T47D (cell line): ENCODE results near the gene PHACTR1.

ENCODE experiments used
- DNase-seq, 2 experiments: peaks; one replicate each; pipeline versions ENCODE4 v3.0.0 to v3.0.0-alpha.2; 2011 to 2012; ENCODE audit warnings: low read depth in 1 of 2, low spot score in 1 of 2
- JUND ChIP-seq: IDR thresholded peaks from 2 replicates; pipeline ENCODE4 v1.6.1; 2012; ENCODE audit warnings: low read depth
- in situ Hi-C: cut with HindIII; loops from 2 replicates; pipeline ENCODE4 v1.10.0; 2016; ENCODE audit warnings: low sequenced_read_pairs, low pct_unique_long_range_greater_than_20kb

The PHACTR1 gene

DNA sequence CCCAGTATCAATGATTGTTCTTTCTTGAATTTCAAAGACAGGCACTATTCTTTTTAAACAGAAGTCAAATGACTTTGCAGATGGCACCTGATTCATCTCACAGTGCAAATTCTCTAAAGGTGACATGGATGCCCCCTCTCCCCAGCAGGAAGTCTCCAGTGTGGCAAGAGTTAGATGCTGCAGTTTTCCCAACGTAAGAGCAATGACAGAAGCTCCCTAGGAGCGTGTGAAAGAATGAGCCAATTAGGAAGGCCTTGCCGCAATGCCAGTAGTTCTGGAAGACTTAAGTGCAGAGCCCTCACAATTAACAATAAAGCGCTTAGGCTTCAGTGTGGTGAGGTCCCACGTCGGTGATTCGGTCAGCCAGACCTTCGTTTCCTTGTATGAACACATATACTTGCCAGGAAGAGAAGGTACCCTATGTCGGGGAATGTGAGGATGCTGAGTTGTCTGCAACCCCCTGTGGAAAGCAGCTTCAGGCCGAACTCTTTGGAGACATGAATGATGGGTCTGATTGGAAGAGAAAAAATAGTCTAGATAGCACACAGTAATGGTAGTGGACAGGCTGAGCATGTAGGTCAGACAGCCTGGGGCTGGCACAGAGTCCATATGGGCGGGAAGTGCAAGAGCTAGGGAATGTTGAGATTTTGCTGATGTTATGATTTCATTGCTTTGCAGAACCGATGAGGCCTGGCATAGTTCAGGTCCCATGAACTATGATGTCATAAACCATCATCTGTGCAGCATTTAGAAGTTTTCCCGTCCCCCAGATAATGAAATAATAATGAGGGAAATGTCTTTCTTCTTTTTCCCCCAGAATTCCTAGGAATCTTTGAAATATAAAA lies 132.6 kb downstream of the PHACTR1 start:
- TF ChIP-seq JUND, result no peak
- in situ Hi-C loops, result no loop called here
- DNase-seq, result no peak

DNA sequence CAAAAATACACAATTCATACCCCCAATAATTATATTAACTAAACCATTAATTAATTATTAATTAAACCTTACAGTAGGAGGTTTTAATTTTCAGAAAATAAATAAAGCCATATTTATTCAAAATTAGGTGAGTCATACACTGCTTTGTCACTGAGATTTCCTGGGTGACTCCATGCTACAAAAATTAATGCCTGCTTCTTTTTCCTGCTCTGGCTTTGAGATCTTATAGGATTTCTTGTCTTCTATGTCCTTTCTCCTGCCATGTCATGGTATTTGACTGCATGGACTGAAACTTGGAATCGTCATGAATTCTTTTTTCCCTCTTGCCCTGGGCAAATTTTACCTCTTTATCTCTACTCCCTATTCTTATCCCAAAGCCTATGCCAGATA lies 133.2 kb downstream of the PHACTR1 start:
- no peak for DNase-seq
- in situ Hi-C loops, result no loop called here
- no peak for TF ChIP-seq JUND

DNA sequence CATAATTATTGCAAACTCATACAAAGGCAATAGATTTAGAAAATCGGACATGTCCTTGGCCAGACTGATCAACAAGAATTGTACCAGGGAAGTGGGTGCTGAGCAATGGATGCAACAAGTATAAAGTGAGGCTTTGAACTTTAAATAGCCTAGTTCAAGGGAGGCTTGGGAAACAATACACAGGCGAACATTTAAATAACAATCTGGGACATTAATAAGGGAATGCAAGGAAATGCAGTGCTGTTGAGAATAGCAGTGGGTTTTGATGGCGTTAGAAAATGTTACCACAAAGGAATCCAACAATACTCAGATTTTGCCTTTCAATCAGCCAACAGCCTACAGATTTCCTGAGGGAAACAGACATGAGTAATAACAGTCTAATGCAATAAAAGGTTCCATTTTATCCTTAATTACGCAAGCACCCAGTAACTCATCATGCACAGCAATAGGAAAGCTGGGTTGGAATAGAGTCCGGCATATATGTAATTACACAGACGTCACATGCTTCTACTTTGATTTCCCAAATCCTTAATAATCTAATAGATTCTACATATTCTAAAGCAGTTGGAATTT lies 134.6 kb downstream of the PHACTR1 start:
- in situ Hi-C loops, result no loop called here
- no peak for DNase-seq
- TF ChIP-seq JUND, result no peak

DNA sequence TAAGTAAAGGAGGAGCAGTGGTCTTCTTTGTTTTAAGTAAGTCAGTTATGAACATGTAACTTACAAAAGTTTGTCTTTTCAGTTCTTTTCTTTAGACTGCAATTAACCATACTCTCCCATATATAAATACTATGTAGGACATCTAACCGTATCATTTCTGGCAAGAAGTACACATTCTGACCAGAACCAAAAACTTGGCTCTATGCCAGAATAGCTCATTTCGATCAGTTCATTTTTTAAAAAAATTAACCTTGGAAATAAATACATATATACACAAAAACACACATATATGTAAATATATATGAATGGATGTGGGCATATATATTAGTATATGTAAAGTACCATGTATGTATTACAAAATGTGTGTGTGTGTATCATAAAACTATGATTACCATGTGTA lies 145.0 kb downstream of the PHACTR1 start:
- no peak for TF ChIP-seq JUND
- in situ Hi-C loops, result no loop called here
- no peak for DNase-seq

DNA sequence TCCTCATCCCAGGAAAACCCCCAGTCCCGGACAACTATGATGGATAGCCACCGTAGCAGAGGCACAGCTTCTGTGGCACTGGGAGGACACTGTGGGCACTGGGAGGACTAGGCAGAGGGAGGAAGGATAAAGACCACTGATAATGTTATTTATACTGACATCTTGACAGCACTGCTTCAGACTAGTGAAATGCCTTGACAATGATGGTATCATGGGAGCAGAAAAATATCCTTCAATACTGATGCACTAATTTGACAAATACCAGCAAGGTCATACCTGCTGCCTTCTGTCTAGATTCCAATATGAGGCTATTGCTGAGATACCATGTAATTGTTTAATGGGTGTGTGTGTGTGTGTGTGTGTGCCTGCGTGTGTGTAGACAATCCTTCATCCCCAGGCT lies 148.6 kb downstream of the PHACTR1 start:
- in situ Hi-C loops, result no loop called here
- DNase-seq, result no peak

DNA sequence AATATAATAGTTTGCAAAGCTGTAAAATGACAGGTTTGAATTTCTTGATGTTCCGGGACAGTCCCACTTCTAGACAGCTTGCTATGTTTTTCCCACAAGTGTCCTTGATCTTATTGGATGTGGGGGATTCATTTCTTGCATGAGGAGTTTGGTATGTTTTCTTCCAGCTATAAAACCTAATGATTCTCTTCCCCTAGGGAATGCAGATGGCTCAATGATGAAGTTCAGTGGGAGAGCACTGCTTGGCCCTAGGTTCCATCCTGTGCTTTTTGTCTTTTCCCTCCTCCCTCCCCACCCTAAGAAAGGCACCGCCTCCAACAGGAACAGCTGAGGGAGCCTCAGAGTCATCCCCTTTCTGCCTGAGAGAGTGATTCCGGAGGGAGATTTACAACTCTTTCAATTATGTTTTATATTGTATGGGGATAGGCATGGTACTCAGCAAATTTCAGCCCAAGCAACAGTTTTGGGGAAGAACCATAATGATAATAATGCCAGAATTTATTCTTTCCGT lies 149.2 kb downstream of the PHACTR1 start:
- in situ Hi-C loops, result no loop called here
- no peak for TF ChIP-seq JUND
- no peak for DNase-seq

More for the DNA sequence above, 148.6 kb downstream of the PHACTR1 start:
- TF ChIP-seq JUND, result no peak

DNA sequence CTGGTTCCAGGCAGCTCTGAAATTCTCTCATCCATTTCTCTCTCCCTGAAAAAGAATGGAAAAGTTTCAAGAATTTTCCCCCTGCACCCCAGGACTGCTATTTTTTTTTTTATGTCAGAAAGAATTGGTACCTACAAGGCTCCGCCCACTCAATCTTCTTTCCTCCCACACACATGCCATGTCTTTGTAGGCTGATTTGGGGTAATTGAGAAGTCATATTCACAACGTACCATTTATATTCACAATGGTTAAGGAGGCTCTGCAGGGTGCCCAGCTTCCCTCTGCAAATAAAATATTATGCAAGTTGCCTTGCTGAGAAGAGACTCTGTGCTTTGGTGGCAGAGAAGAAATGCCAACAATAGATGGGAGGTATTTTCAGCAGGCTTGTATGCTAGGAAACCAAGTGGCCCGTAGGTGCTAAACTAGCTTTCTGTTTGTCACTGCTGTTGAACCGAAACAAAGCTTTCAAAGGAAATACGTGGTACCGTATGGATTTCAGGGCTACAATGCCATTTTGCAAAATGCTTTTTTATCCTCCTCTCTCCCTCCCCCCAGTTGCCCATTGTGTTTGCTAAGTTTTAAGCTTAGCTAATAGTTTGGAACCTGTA lies 150.0 kb downstream of the PHACTR1 start:
- no peak for DNase-seq
- no peak for TF ChIP-seq JUND
- in situ Hi-C loops, result no loop called here

DNA sequence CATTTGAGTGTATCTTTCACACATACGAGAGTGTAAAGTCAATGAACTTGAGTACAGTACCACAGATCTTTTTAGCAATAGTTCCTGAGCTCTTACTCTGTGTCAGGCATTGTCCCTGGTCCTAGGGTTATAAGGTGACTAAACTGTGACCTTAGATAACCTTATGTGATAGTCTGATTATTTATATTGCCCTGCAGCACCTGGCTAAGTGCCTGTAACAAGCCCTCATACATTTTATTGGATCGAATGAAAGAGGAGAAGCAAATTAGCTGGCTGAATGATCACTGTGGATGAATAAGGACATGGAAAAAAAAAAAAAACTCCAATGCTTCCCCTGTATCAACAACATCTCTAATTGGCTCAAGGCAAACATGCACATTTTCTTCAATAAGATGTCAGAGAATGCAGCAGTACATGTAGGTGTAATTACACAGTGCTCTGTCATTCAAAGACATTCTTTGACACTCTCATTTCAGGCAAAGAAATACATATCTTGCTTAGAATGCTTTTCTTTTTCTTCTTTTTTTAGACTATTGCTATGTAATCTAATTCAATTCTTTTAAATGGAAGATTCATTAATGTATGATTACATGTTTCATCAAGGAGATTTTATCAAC lies 153.4 kb downstream of the PHACTR1 start:
- TF ChIP-seq JUND, result no peak
- DNase-seq, result no peak
- in situ Hi-C loops, result no loop called here

DNA sequence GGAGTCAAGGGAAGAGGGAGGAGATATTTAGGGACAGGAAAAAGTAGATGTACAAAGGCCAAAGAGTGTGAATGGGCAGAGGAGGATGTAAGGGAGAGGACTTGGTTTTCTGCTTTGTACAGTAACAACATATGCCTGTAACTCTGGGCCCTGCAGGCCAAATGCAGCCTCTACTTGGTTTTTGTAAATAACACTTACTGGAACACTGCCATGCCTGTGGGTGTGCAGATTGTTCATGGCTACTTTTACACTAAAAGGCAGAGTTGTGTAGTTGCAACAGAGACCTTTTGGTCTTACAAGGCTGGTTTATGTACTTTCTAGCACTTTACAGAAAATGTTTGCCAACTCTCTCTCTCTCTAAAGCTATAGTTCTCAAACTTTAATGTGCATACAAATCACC lies 157.1 kb downstream of the PHACTR1 start:
- in situ Hi-C loops, result no loop called here
- DNase-seq, result peak in 1 of 2 experiments; percentile 47
- no peak for TF ChIP-seq JUND

DNA sequence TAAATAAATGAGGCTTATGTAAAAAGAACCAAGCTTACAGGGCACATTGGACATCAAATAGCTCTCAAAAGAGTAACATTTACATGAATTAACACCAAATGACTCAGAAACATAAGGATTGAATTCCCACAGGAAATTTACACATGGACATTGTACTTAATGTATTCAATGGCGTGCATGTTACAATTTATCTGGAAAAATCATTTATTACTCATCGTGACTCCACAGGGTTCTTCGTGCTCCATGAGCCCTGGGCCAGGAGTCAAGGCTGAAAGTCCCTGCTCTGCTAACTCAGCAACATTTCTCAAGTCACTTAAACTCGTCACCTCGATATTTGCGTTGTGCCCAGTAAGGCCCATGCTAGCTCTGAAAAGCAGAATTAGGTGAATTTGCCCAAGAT lies 158.5 kb downstream of the PHACTR1 start:
- no peak for DNase-seq
- no peak for TF ChIP-seq JUND
- in situ Hi-C loops, result no loop called here

DNA sequence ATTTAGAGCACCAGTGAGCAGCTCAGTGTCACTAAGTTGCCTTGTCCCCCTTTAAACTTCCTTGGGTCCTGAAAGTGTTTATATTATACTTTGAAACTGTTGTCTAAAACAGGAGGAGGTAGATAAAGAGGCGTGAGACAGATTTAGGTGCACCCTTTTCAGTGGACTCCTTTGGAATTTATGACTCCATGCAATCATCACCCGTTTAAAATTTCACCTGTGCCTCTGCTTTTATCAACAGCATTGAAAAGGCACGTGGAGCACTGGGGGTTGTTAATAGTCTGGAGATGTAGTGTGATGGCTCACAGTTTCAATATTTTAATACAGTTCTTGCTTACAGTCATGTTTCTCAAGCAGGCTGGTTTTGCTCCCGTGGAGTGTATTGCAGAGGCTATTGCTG lies 162.2 kb downstream of the PHACTR1 start:
- in situ Hi-C loops, result no loop called here
- TF ChIP-seq JUND, result no peak
- no peak for DNase-seq

DNA sequence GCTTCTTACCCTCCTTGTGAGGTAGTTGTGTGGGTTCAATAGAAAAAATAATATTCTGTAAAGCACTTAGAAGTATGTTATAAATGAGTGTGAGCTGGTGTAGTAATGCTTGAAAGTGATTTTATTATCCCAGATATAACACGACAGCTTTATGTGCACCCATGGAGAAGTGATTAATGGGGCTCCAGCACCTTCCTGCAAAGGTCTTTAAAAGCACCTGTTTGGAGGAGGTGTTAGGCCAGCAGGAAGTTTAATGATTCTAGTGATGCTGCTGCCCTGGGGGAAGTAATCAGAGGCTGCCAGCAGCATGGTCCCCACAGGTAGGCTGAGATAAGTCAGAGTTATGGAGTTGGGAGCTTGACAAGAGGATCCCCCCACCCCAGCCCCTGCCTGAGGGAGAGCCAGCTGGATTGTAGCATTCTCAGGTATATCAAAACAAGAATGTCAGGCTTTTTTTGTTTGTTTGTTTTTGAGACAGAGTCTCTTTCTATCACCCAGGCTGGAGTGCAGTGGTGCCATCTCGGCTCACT lies 166.3 kb downstream of the PHACTR1 start:
- TF ChIP-seq JUND, result no peak
- in situ Hi-C loops, result no loop called here
- DNase-seq, result peak in 1 of 2 experiments; percentile 35
